Upper lobe of left lung (tissue), 6 donors: ENCODE measurements around the gene HERC2. TPM values are rescaled to one million over a fixed set of nuclear protein-coding genes. Genes with fewer than 3 reads are reported as not detected.
"Not testable (repeated sequence)": the region's sequence is repeated elsewhere in the genome, so short reads cannot be mapped to it uniquely, and the experiment has no call there.

Source experiments
- ATAC-seq, 2 donors: fragments of 200-7000 bp; cut with Tn5 transposase; one replicate each; pipeline ENCODE4 v1.9.1; 2022; ENCODE audit warnings: mild to moderate bottlenecking in 2 of 2, moderate library complexity in 2 of 2; ENCODE audit not compliant: low FRiP score in 2 of 2
- DNase-seq, 2 donors: peaks; one replicate each; pipeline ENCODE4 v3.0.0-alpha.2; 2019 to 2020
- H3K27ac ChIP-seq, 4 donors: fragments of 200-600 bp; sonication (generic); one replicate each; pipeline ENCODE4 v1.5.1; 2016 to 2019
- H3K27me3 ChIP-seq, 4 donors: fragments of 200-600 bp; sonication (generic); one replicate each; pipeline ENCODE4 v1.5.1; 2017 to 2019
- H3K36me3 ChIP-seq, 4 donors: fragments of 200-600 bp; sonication (generic); one replicate each; pipeline ENCODE4 v1.5.1; 2016 to 2019
- H3K4me1 ChIP-seq, 4 donors: fragments of 200-600 bp; sonication (generic); one replicate each; pipeline ENCODE4 v1.5.1; 2018 to 2019
- H3K4me3 ChIP-seq, 4 donors: fragments of 200-600 bp; sonication (generic); one replicate each; pipeline ENCODE4 v1.5.1; 2017 to 2019; ENCODE audit warnings: mild to moderate bottlenecking in 2 of 4, moderate library complexity in 1 of 4
- H3K9me3 ChIP-seq, 4 donors: fragments of 200-600 bp; sonication (generic); one replicate each; pipeline ENCODE4 v1.5.1; 2018 to 2019
- CTCF ChIP-seq, 6 experiments: fragments of 450-650 bp in 4 of 6; fragments of 200-600 bp in 2 of 6; sonication (generic) in 2 of 6; IDR thresholded peaks; one replicate each; pipeline ENCODE4 v1.5.1; 2016 to 2019; ENCODE audit warnings: antibody characterized with exemption in 6 of 6
- EP300 ChIP-seq, 4 donors: sonication (generic); formaldehyde crosslinking; IDR thresholded peaks; one replicate each; pipeline ENCODE4 v1.5.1; 2017; ENCODE audit warnings: antibody characterized with exemption in 4 of 4, control low read depth in 2 of 4
- POLR2A ChIP-seq, 4 donors: fragments of 450-650 bp; IDR thresholded peaks; one replicate each; pipeline ENCODE4 v1.5.1; 2016 to 2017; ENCODE audit warnings: antibody characterized with exemption in 4 of 4, mild to moderate bottlenecking in 2 of 4
- POLR2AphosphoS5 ChIP-seq, 2 donors: sonication (generic); formaldehyde crosslinking; IDR thresholded peaks; one replicate each; pipeline ENCODE4 v1.5.1; 2017; ENCODE audit warnings: antibody characterized with exemption in 2 of 2
- WGBS, 2 donors: methylation state at CpG; one replicate each; pipeline ENCODE4 v1.1.5; 2017 to 2018; 5-methylcytosine and 5-hydroxymethylcytosine counted together
- total RNA-seq, 6 donors: library from RNA; depleted of rRNA in 4 of 6; stranded (reverse); fragments of >200 nt in 4 of 6; gene quantifications; one replicate each; pipeline versions ENCODE4 v1.1.0 to v1.2.1, GENCODE V29; 2016 to 2021
- donor health status: DM: no; HTN: no; CAD: no; lungs with moderate emphysema.
- donor health status: DM: no; HTN: yes; CAD: no; lungs with severe emphysema.

Gene HERC2
- total RNA-seq, 6 donors from 2014 or later, result 48.6 to 113 (median 53.4) TPM

DNA sequence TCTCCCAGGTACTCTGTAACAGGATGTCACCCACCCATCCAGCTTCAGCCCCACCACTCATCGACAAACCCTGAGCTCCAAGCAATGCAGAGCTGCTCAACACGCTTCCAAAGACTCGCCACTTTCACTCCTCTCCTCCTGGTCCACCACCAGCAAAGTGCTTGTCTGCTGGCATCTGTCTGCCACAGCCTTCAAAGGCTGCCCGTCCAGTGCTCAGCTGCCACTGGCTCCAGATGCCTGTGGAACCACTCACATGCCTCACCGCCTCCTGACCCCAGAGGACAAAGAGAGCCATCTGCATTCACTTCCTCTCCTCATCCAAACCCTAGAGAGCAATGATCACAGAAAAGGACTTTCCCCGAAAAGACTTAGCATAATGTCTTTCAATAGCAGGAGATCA, 113.4 kb downstream of the HERC2 start:
- ATAC-seq, result no peak
- Histone ChIP-seq H3K4me1 (no peaks in the 10 kb centered on the region), H3K4me3 (no peak overlapping the region), H3K36me3 (peaks cover 0 to 27% (median 11%) of the 10 kb centered on the region in 4 donors), H3K9me3 (no peaks in the 10 kb centered on the region), H3K27me3 (no peaks in the 10 kb centered on the region), H3K27ac (no peak overlapping the region)
- 95 to 98% methylated on average over 6 of the region's 6 CpGs for WGBS, 2 donors
- DNase-seq, result no peak
- TF ChIP-seq POLR2A (IDR thresholded peaks at IDR 0.05), result no peak
- no peak for TF ChIP-seq EP300 (IDR thresholded peaks at IDR 0.05)

DNA sequence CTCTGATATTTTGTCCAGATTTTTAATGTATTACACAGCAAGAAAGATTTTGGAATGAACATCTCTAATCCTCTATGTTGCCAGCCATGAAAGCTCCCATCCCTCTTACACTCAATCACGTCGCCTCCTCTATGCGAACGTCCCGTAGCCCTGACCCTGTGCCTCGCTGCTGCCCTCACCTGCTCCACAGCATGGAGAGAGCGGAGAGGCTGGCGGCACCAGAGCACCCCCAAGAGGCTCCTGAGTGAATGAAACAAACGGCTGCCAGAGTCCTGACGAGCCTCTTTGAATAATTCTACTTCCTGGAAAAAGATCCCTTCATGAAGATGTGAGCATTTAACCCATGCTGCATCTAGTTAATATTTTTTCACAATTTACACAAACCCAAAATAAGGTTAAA, 116.3 kb downstream of the HERC2 start:
- H3K4me3 ChIP-seq, DNase-seq, H3K27ac ChIP-seq, H3K9me3 ChIP-seq, H3K27me3 ChIP-seq, H3K4me1 ChIP-seq: not testable (repeated sequence)
- H3K36me3 ChIP-seq, result peaks cover 0 to 29% (median 11%) of the 10 kb centered on the region in 4 donors
- WGBS, 2 donors, result no CpG with 5 or more reads among the region's 10 CpGs
- peak in 1 of 2 donors; percentile 39 for ATAC-seq

DNA sequence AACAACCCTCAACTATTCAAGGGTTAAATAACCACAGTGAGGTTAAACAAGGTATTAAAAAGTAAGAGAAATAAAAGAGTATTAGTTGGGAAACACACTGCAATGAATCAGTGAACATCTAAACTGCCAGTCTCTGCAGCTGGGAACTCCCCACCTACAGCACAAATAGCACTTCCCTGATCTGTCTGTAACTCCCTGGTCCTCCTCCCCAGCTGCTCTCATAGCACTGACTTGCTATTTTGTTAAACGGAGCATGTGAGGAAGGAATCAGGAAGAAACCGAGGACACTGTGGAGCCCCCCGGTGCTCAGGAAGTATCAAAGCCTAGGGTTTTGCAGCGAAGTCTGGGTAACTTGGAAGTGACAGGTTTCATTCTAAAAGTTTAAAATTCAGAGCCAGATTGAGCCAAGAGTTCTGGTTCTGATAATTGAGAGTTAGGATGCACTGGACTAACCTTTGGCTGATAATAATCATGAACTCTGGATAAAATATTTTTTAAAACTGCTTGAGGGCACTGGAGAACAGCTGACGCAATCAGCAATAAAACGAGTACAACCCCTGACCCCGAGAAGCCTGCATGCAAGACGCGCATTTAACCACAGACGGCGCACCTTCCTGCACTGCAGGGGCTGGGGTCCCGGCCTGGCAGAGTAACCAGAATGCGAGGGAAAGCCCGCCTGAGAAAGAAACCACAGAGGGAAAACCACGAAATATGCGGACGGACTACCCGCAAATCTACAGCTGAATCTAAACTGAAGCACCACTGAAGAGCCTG, 118.7 kb downstream of the HERC2 start:
- ATAC-seq, result not testable (repeated sequence)
- peak in 1 of 2 donors; percentile 29 for DNase-seq
- 74 to 81% methylated on average over 15 of the region's 18 CpGs for whole genome bisulfite sequencing, 2 donors

GRCh38 chr15:28202124-28202523, 119.9 kb downstream of the HERC2 start:
- not testable (repeated sequence) for ATAC-seq, H3K4me3 ChIP-seq, H3K27me3 ChIP-seq, H3K27ac ChIP-seq, H3K4me1 ChIP-seq, DNase-seq, H3K9me3 ChIP-seq
- WGBS, 2 donors, result 94 to 100% methylated on average over 1 to 5 of the region's 23 CpGs
- peaks cover 0 to 50% (median 19%) of the 10 kb centered on the region in 4 donors for H3K36me3 ChIP-seq

More for the DNA sequence above, 118.7 kb downstream of the HERC2 start:
- not testable (repeated sequence) for H3K27ac ChIP-seq, H3K9me3 ChIP-seq, H3K4me1 ChIP-seq, H3K4me3 ChIP-seq, H3K27me3 ChIP-seq
- H3K36me3 ChIP-seq, result peaks cover 0 to 41% (median 14%) of the 10 kb centered on the region in 4 donors

DNA sequence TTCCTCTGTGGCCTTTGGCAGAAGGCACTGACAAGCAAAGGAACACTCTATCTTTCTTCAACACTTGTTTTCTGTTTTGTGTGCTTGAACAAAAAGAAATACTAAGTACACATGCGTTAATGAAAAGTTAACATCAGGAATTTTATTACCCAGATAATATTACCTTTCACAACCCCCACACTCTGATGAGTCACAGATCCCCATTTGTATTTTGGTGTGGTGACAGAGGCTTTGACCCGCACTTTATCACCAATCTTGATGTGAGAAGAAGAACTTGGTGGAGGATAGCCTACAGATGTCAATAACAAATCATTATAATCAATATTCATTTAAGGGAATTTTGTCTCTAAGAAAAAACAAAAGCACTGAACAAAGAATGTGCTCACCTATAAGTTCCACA, 123.8 kb downstream of the HERC2 start:
- ATAC-seq, H3K4me1 ChIP-seq, H3K27me3 ChIP-seq, H3K4me3 ChIP-seq, H3K27ac ChIP-seq, DNase-seq, H3K9me3 ChIP-seq: not testable (repeated sequence)
- WGBS, 2 donors, result 91 to 94% methylated on average over 2 of the region's 2 CpGs
- H3K36me3 ChIP-seq, result peaks cover 5 to 58% (median 32%) of the 10 kb centered on the region in 4 donors

DNA sequence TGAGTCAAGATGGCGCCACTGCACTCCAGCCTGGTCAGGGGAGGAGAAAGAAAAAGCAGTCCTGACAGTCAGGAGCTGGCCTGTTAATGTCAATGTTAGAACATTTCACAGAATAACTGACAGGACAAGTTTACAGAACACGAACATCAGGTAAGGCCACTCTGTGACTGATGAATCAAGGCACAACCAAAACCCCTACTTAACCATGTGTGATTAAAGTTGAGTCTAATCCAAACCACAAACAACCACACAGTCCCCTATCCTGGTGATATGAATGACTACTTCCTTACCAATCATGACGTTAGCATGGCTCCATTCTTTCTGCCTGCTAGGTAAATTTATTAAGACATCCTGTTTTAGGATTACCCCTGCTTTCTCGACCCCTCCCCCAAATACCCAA, 124.3 kb downstream of the HERC2 start:
- ATAC-seq, H3K27ac ChIP-seq, DNase-seq, H3K4me3 ChIP-seq, H3K9me3 ChIP-seq, H3K27me3 ChIP-seq, H3K4me1 ChIP-seq: not testable (repeated sequence)
- WGBS, 2 donors, result 68 to 89% methylated on average over 3 of the region's 4 CpGs
- H3K36me3 ChIP-seq, result peaks cover 5 to 58% (median 32%) of the 10 kb centered on the region in 4 donors

- H3K9me3 ChIP-seq, ATAC-seq, H3K4me1 ChIP-seq, H3K27me3 ChIP-seq, H3K27ac ChIP-seq, DNase-seq, H3K4me3 ChIP-seq: not testable (repeated sequence)
- WGBS, 2 donors, result 98% methylated on average over 5 of the region's 5 CpGs
- peaks cover 5 to 59% (median 33%) of the 10 kb centered on the region in 4 donors for H3K36me3 ChIP-seq
These were observed 125.4 kb downstream of the HERC2 start for GRCh38 chr15:28196581-28196980.

DNA sequence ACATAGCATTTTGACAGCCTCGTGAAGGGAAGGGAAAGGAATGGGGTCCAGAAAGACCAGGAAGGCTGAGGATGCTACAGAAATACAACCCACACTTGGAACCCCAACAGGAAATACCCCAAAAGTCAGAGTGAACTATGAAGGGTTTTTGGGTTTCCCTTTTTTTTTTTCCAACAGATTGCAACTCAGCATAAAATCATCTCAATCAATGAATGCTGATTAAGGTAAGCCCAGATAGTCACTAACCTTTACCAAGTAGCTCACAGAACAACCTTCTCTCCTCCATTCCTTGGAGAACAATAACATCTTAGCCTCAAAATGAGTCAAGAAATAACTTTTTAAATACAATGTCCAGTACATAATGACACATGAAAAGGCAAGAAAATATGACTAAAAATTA, 129.2 kb downstream of the HERC2 start:
- Histone ChIP-seq H3K27me3 (no peaks in the 10 kb centered on the region), H3K27ac (no peak overlapping the region), H3K4me1 (no peaks in the 10 kb centered on the region), H3K4me3 (no peak overlapping the region), H3K9me3 (no peaks in the 10 kb centered on the region), H3K36me3 (peaks cover 5 to 67% (median 41%) of the 10 kb centered on the region in 4 donors)
- TF ChIP-seq POLR2A (IDR thresholded peaks at IDR 0.05) (no peak), EP300 (IDR thresholded peaks at IDR 0.05) (no peak), POLR2AphosphoS5 (IDR thresholded peaks at IDR 0.05) (no peak), CTCF (IDR thresholded peaks at IDR 0.05) (no peak)
- WGBS, 2 donors, result 88 to 89% methylated on average over 1 of the region's 1 CpG
- ATAC-seq, result no peak
- no peak for DNase-seq
